H1 (cell line): Measurements from ENCODE around the gene OLA1. TPM values are rescaled to one million over a fixed set of nuclear protein-coding genes. Genes with fewer than 3 reads are reported as not detected.

Experiments
- CTCF ChIA-PET: fragments of 300-600 bp; sonication (Branson Sonifier 250); formaldehyde crosslinking; loops from one replicate; lab custom pipeline; 2021; ENCODE audit not compliant: partially characterized antibody; lab: Charles Lee
- POLR2A ChIA-PET: fragments of 300-600 bp; sonication (Branson Sonifier 250); formaldehyde crosslinking; loops from one replicate; lab custom pipeline; 2021; ENCODE audit warnings: inconsistent platforms; ENCODE audit not compliant: partially characterized antibody; lab: Charles Lee
- DNase-seq, 2 experiments: peaks; one replicate each; pipeline versions ENCODE4 v3.0.0 to v3.0.0-alpha.2; 2010 to 2022; ENCODE audit warnings: low spot score in 2 of 2, low read depth in 1 of 2, mixed read lengths in 1 of 2
- FAIRE-seq: peaks from 2 replicates; lab custom pipeline; 2011; peaks lifted over from hg19 to GRCh38; lab: Jason Lieb, UNC
- H2AFZ ChIP-seq: 2 replicates; pipeline ENCODE4 v1.8.1; 2012; ENCODE audit warnings: low read length, inconsistent platforms
- H2AK5ac ChIP-seq: 2 replicates; pipeline ENCODE4 v1.6.1; 2013; ENCODE audit warnings: low read depth, low read length
- H2BK120ac ChIP-seq: replicated peaks from 2 replicates; pipeline ENCODE3; 2013; ENCODE audit warnings: low read depth, low read length, inconsistent platforms
- H2BK12ac ChIP-seq: 2 replicates; pipeline ENCODE4 v1.6.1; 2013; ENCODE audit warnings: low read depth, low read length
- H2BK15ac ChIP-seq: 2 replicates; pipeline ENCODE4 v1.6.1; 2013; ENCODE audit warnings: low read length
- H2BK20ac ChIP-seq: 2 replicates; pipeline ENCODE4 v1.6.1; 2013; ENCODE audit warnings: low read length
- H2BK5ac ChIP-seq: 2 replicates; pipeline ENCODE4 v1.6.1; 2013; ENCODE audit warnings: low read depth, low read length
- H3K14ac ChIP-seq: 2 replicates; pipeline ENCODE4 v1.6.1; 2013; ENCODE audit warnings: inconsistent platforms; ENCODE audit not compliant: insufficient read length
- H3K18ac ChIP-seq: 2 replicates; pipeline ENCODE4 v1.6.1; 2013; ENCODE audit warnings: low read length; ENCODE audit errors: extremely low read depth
- H3K23ac ChIP-seq: 2 replicates; pipeline ENCODE4 v1.6.1; 2013; ENCODE audit warnings: inconsistent platforms; ENCODE audit not compliant: insufficient read length
- H3K23me2 ChIP-seq: 2 replicates; pipeline ENCODE4 v1.6.1; 2013; ENCODE audit warnings: low read depth, low read length
- H3K27ac ChIP-seq: 2 replicates; pipeline ENCODE4 v1.6.1; 2011; ENCODE audit warnings: low read depth, low read length, inconsistent platforms
- H3K27me3 ChIP-seq, 4 experiments: replicated peaks in 1 of 4; 1 replicate in 1 of 4; 2 replicates in 3 of 4; pipeline versions ENCODE4 v1.6.1 to v1.8.1; 2011 to 2013; ENCODE audit warnings: low read length in 3 of 4, mild to moderate bottlenecking in 3 of 4, inconsistent platforms in 2 of 4, mixed read lengths in 2 of 4, moderate library complexity in 1 of 4; ENCODE audit not compliant: control insufficient read depth in 3 of 4, insufficient read depth in 3 of 4; ENCODE audit errors: extremely low read depth in 1 of 4
- H3K36me3 ChIP-seq, 4 experiments: 2 replicates each; pipeline versions ENCODE4 v1.6.1 to v1.8.1; 2011 to 2013; ENCODE audit warnings: mild to moderate bottlenecking in 4 of 4, low read length in 3 of 4, moderate library complexity in 2 of 4, control low read depth in 1 of 4, inconsistent platforms in 1 of 4; ENCODE audit not compliant: insufficient read depth in 4 of 4, control insufficient read depth in 2 of 4
- H3K4ac ChIP-seq: replicated peaks from 2 replicates; pipeline ENCODE3; 2013; ENCODE audit warnings: low read length, low read depth, mixed read lengths, inconsistent platforms; ENCODE audit not compliant: insufficient read length
- H3K4me1 ChIP-seq, 4 experiments: replicated peaks in 1 of 4; 1 replicate in 1 of 4; 2 replicates in 3 of 4; pipeline versions ENCODE4 v1.6.1 to v1.8.1; 2011 to 2013; ENCODE audit warnings: low read length in 3 of 4, inconsistent platforms in 2 of 4, mixed read lengths in 1 of 4; ENCODE audit not compliant: insufficient read depth in 4 of 4, control insufficient read depth in 3 of 4
- H3K4me2 ChIP-seq, 2 experiments: 2 replicates each; pipeline versions ENCODE4 v1.6.1 to v1.8.1; 2011 to 2013; ENCODE audit warnings: low read depth in 2 of 2, low read length in 2 of 2, control low read depth in 1 of 2, inconsistent platforms in 1 of 2, mild to moderate bottlenecking in 1 of 2; ENCODE audit not compliant: insufficient read depth in 1 of 2
- H3K4me3 ChIP-seq, 4 experiments: fragments of 200-600, 300-600 bp in 1 of 4; sonication (generic), shearing (Covaris generic), sonication (Bioruptor Twin) in 1 of 4; 2 replicates each; pipeline versions ENCODE4 v1.5.1 to v1.8.1; 2011 to 2016; ENCODE audit warnings: low read length in 4 of 4, low read depth in 3 of 4, control low read depth in 2 of 4, inconsistent platforms in 2 of 4, mild to moderate bottlenecking in 2 of 4, mixed read lengths in 1 of 4, moderate library complexity in 1 of 4; ENCODE audit not compliant: insufficient read depth in 2 of 4; ENCODE audit errors: extremely low read depth in 1 of 4
- H3K56ac ChIP-seq: replicated peaks from 2 replicates; pipeline ENCODE3; 2013; ENCODE audit warnings: low read depth, mild to moderate bottlenecking, mixed read lengths, low read length, inconsistent platforms; ENCODE audit not compliant: insufficient read length
- H3K79me1 ChIP-seq: 2 replicates; pipeline ENCODE4 v1.6.1; 2013; ENCODE audit warnings: low read depth, low read length, control low read depth
- H3K79me2 ChIP-seq, 2 experiments: 2 replicates each; pipeline versions ENCODE4 v1.6.1 to v1.8.1; 2012 to 2013; ENCODE audit warnings: low read length in 2 of 2, mild to moderate bottlenecking in 2 of 2, inconsistent platforms in 1 of 2; ENCODE audit not compliant: insufficient read depth in 2 of 2, control insufficient read depth in 1 of 2
- H3K9ac ChIP-seq, 4 experiments: replicated peaks in 1 of 4; 1 replicate in 1 of 4; 2 replicates in 3 of 4; pipeline versions ENCODE4 v1.6.1 to v1.8.1; 2011 to 2013; ENCODE audit warnings: low read depth in 3 of 4, low read length in 3 of 4, control low read depth in 2 of 4, mild to moderate bottlenecking in 2 of 4, moderate library complexity in 2 of 4, inconsistent platforms in 1 of 4; ENCODE audit errors: extremely low read depth in 1 of 4
- H3K9me3 ChIP-seq, 2 experiments: 2 replicates each; pipeline versions ENCODE4 v1.6.1 to v1.8.1; 2012 to 2013; ENCODE audit warnings: mild to moderate bottlenecking in 2 of 2, moderate library complexity in 2 of 2, control low read depth in 1 of 2, inconsistent platforms in 1 of 2, low read depth in 1 of 2, low read length in 1 of 2, mixed read lengths in 1 of 2; ENCODE audit not compliant: insufficient read depth in 2 of 2
- H4K20me1 ChIP-seq, 2 experiments: replicated peaks in 1 of 2; 2 replicates each; pipeline versions ENCODE3 to v1.8.1; 2011 to 2013; ENCODE audit warnings: inconsistent platforms in 2 of 2, low read length in 2 of 2, mild to moderate bottlenecking in 1 of 2; ENCODE audit not compliant: insufficient read depth in 2 of 2, control insufficient read depth in 1 of 2
- H4K5ac ChIP-seq: 2 replicates; pipeline ENCODE4 v1.6.1; 2013; ENCODE audit warnings: low read length, low read depth, mixed read lengths, inconsistent platforms; ENCODE audit not compliant: insufficient read length
- H4K8ac ChIP-seq: 2 replicates; pipeline ENCODE4 v1.8.0; 2013; ENCODE audit warnings: mild to moderate bottlenecking, moderate library complexity, low read length, inconsistent platforms; ENCODE audit not compliant: insufficient read depth; ENCODE audit errors: extremely low read depth
- H4K91ac ChIP-seq: replicated peaks from 2 replicates; pipeline ENCODE3; 2013; ENCODE audit warnings: low read length, mixed read lengths, inconsistent platforms; ENCODE audit not compliant: insufficient read length
- CTBP2 ChIP-seq: IDR thresholded peaks from 2 replicates; pipeline ENCODE4 v1.7.0; 2011; ENCODE audit warnings: borderline replicate concordance, mild to moderate bottlenecking, moderate library complexity, mixed read lengths, low read length; ENCODE audit not compliant: insufficient read depth, insufficient read length
- EP300 ChIP-seq, 2 experiments: IDR thresholded peaks; 1 replicate in 1 of 2; 2 replicates in 1 of 2; pipeline ENCODE4 v1.6.1; 2011 to 2012; ENCODE audit warnings: low read depth in 2 of 2, low read length in 2 of 2, mild to moderate bottlenecking in 2 of 2, borderline replicate concordance in 1 of 2, inconsistent platforms in 1 of 2, moderate library complexity in 1 of 2
- EZH2 ChIP-seq: fragments of 200-600 bp; sonication (generic); IDR thresholded peaks from 2 replicates; pipeline ENCODE4 v1.7.1; 2012; ENCODE audit warnings: low read depth, mild to moderate bottlenecking, moderate library complexity, low read length, inconsistent platforms; ENCODE audit not compliant: severe bottlenecking
- HDAC2 ChIP-seq, 2 experiments: fragments of 300-600 bp in 1 of 2; sonication (generic) in 1 of 2; IDR thresholded peaks; 2 replicates each; pipeline ENCODE4 v1.6.1; 2011 to 2012; ENCODE audit warnings: low read depth in 2 of 2, low read length in 2 of 2, mild to moderate bottlenecking in 2 of 2, moderate library complexity in 2 of 2, borderline replicate concordance in 1 of 2, inconsistent platforms in 1 of 2
- POLR2AphosphoS5 ChIP-seq: IDR thresholded peaks from 2 replicates; pipeline ENCODE4 v1.6.1; 2011; ENCODE audit warnings: low read depth, low read length
- POU5F1 ChIP-seq: IDR thresholded peaks from 2 replicates; pipeline ENCODE4 v1.6.1; 2011; ENCODE audit warnings: low read depth, mild to moderate bottlenecking, low read length, moderate library complexity
- RFX5 ChIP-seq: IDR thresholded peaks from 2 replicates; pipeline ENCODE4 v1.6.1; 2011; ENCODE audit warnings: low read depth, low read length, improper control_type of control experiment, borderline replicate concordance
- RNF2 ChIP-seq: fragments of 200-900, 300-1000 bp; sonication (generic); IDR thresholded peaks from 2 replicates; pipeline ENCODE4 v1.7.1; 2016; ENCODE audit warnings: borderline replicate concordance, low read depth, mild to moderate bottlenecking, antibody characterized with exemption, low read length; ENCODE audit not compliant: poor library complexity, severe bottlenecking; ENCODE audit errors: missing control alignments
- SIX5 ChIP-seq: IDR thresholded peaks from 2 replicates; pipeline ENCODE4 v1.6.1; 2011; ENCODE audit warnings: mild to moderate bottlenecking, low read depth, low read length
- SP4 ChIP-seq: IDR thresholded peaks from 2 replicates; pipeline ENCODE4 v1.6.1; 2012; ENCODE audit warnings: low read length, inconsistent platforms
- WGBS, 2 experiments: shearing (Covaris generic) in 1 of 2; methylation state at CpG; one replicate each; pipeline versions ENCODE4 v1.1.6 to v1.1.7; 2013 to 2015; ENCODE audit warnings: low lambda C conversion rate in 2 of 2, mixed read lengths in 2 of 2, inconsistent platforms in 1 of 2, low coverage in 1 of 2, missing lambda C conversion rate in 1 of 2; ENCODE audit not compliant: insufficient replicate concordance in 2 of 2, insufficient coverage in 1 of 2, insufficient read length in 1 of 2; ENCODE audit errors: extremely low coverage in 1 of 2, missing lambda C conversion rate in 1 of 2; 5-methylcytosine and 5-hydroxymethylcytosine counted together
- polyA plus RNA-seq, 7 experiments: library from polyadenylated mRNA; depleted of rRNA in 3 of 7; stranded (reverse) in 5 of 7; unstranded in 2 of 7; fragments of >200 nt in 5 of 7; fragments of 200-250 nt in 2 of 7; gene quantifications; 1 replicate in 5 of 7; 2 replicates in 1 of 7; 4 replicates in 1 of 7; pipeline versions ENCODE4 v1.2.1 to v1.2.3, GENCODE V29; 2011 to 2013; ENCODE audit warnings: missing spikeins in 2 of 7, mixed read lengths in 2 of 7
- total RNA-seq: library from RNA; stranded (reverse); fragmentation: NEBNext Ultra II Directional; extraction: Animal tissue kit (Norgen Biotek cat#: 25700); gene quantifications from 2 replicates; pipeline ENCODE4 v1.2.1, GENCODE V29; 2021

OLA1 gene
- total and polyA plus RNA-seq, 2 of the 8 experiments (the other 6 are each of a cell fraction or from before 2014, with no cell fraction given) = 39.3 to 158 TPM

DNA sequence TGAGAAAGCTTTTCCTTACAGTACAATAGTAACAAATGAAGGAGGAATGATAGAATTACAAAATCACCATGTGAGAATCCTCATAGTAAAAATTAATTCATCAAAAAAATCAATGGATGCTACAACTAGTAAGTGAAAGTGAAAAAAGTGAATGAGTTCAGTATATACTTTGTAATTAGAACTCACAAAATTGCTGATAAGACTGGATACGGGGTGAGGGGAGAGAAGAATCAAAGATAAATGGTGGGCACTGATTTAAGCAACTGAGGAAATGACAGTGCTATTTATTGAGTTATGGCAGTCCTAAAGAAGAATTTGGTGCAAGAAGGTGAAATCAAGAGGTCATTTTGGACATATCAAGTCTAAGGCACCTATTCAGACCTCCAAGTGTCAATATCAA lies 20.6 kb downstream of the OLA1 start:
- H2BK120ac ChIP-seq = no peak overlapping the region
- no peak overlapping the region for H3K4me2 ChIP-seq
- no peak overlapping the region for H4K8ac ChIP-seq
- no peak overlapping the region for H2BK20ac ChIP-seq
- H3K56ac ChIP-seq = no peak overlapping the region
- H3K14ac ChIP-seq = no peak overlapping the region
- DNase-seq (no peak), FAIRE-seq (no peak)
- H2BK15ac ChIP-seq = no peak overlapping the region
- no peak overlapping the region for H3K9ac ChIP-seq
- no peak overlapping the region for H3K27ac ChIP-seq
- peaks cover 0 to 5% (median under 1%) of the 10 kb centered on the region in 4 experiments; a peak in 3 of 8 replicates for H3K36me3 ChIP-seq
- no peak overlapping the region for H3K18ac ChIP-seq
- peaks cover 0 to 2% of the 10 kb centered on the region in 2 experiments for H4K20me1 ChIP-seq
- no peak overlapping the region for H3K4me3 ChIP-seq
- H4K91ac ChIP-seq = no peak overlapping the region
- WGBS, 2 experiments = 88% methylated on average over 1 of the region's 1 CpG; no CpG with 5 or more reads in 1 of the 2 experiments
- no peak overlapping the region for H3K4ac ChIP-seq
- H3K23me2 ChIP-seq = no peaks in the 10 kb centered on the region
- H2BK12ac ChIP-seq = no peak overlapping the region
- H3K23ac ChIP-seq = no peak overlapping the region
- H3K79me1 ChIP-seq = 0 out of 2 replicates have a peak, but pooled peaks cover 3% of the 10 kb centered on the region
- peaks cover 0 to 32% of the 10 kb centered on the region in 2 experiments; a peak in 2 of 4 replicates for H3K79me2 ChIP-seq
- H4K5ac ChIP-seq = no peak overlapping the region
- no peak overlapping the region for H2AFZ ChIP-seq
- TF ChIP-seq POU5F1 (no peak), SP4 (no peak), SIX5 (no peak), EP300 (IDR thresholded peaks at IDR 0.05; ENCODE audit: borderline replicate concordance in 1 of 2, low read depth in 2 of 2, low read length in 2 of 2) (no peak), POLR2AphosphoS5 (no peak), HDAC2 (IDR thresholded peaks at IDR 0.05; ENCODE audit: borderline replicate concordance in 1 of 2, low read depth in 2 of 2, low read length in 2 of 2) (no peak), EZH2 (no peak), CTBP2 (no peak), RNF2 (no peak), RFX5 (no peak)
- ChIA-PET POLR2A (no interaction called here), CTCF (no interaction called here)
- no peaks in the 10 kb centered on the region for H3K4me1 ChIP-seq
- H3K9me3 ChIP-seq = no peaks in the 10 kb centered on the region
- no peak overlapping the region for H2AK5ac ChIP-seq
- no peak overlapping the region for H2BK5ac ChIP-seq
- H3K27me3 ChIP-seq = no peaks in the 10 kb centered on the region
